GM12892 (cell line): Measurements from ENCODE around the gene B4GALT4.

Experiments used
- POLR2A ChIP-seq: IDR thresholded peaks from 2 replicates; pipeline ENCODE4 v1.6.1; 2011; ENCODE audit warnings: low read depth, low read length, control low read depth
- POLR2AphosphoS5 ChIP-seq: IDR thresholded peaks from 2 replicates; pipeline ENCODE4 v1.6.1; 2011; ENCODE audit warnings: low read depth, low read length, control low read depth
- TAF1 ChIP-seq: IDR thresholded peaks from 2 replicates; pipeline ENCODE4 v1.6.1; 2011; ENCODE audit warnings: low read depth, mild to moderate bottlenecking, control low read depth, low read length, borderline replicate concordance

DNA sequence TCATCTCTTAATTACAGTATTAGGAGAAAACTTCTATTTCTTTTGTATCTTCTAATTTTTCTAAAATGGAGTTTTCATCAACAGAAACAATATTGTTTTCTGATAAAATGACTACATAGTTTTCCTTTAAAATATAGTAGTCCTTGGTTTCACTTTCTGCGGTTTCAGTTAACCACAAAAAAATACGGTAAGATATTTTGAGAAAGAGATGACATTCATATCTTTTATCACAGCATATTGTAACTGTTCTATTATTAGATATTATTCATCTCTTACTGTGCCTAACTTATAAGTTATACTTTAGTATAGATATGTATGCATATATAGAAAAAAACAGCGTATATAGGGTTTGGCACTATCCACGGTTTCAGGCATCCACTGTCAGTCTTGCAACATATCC, 2.3 kb downstream of the B4GALT4 start:
- TF ChIP-seq POLR2AphosphoS5 (no peak), POLR2A (no peak), TAF1 (no peak)
